SJSA1 (cell line): ENCODE data around the gene ARRDC1. TPM values are rescaled to one million over a fixed set of nuclear protein-coding genes. Genes with fewer than 3 reads are reported as not detected.
"Not testable (repeated sequence)": the region's sequence is repeated elsewhere in the genome, so short reads cannot be mapped to it uniquely, and the experiment has no call there.

ENCODE experiments used
- DNase-seq, 2 experiments: peaks; one replicate each; pipeline ENCODE4 v3.0.0-alpha.2; 2015 to 2020; ENCODE audit warnings: low spot score in 2 of 2, low read depth in 1 of 2
- H3K27ac ChIP-seq: fragments of 250-450 bp; sonication (Bioruptor Pico); 2 replicates; pipeline ENCODE4 v1.5.1; 2020; ENCODE audit warnings: mild to moderate bottlenecking, moderate library complexity
- H3K27me3 ChIP-seq: fragments of 250-450 bp; sonication (Bioruptor Pico); replicated peaks from 2 replicates; pipeline ENCODE4 v1.5.1; 2020; ENCODE audit warnings: mild to moderate bottlenecking, moderate library complexity
- H3K36me3 ChIP-seq: fragments of 250-450 bp; sonication (Bioruptor Pico); 2 replicates; pipeline ENCODE4 v1.5.1; 2020; ENCODE audit warnings: mild to moderate bottlenecking
- H3K4me1 ChIP-seq: fragments of 250-450 bp; sonication (Bioruptor Pico); replicated peaks from 2 replicates; pipeline ENCODE4 v1.6.1; 2021; ENCODE audit warnings: mild to moderate bottlenecking
- H3K4me3 ChIP-seq: fragments of 250-450 bp; sonication (Bioruptor Pico); 2 replicates; pipeline ENCODE4 v1.5.1; 2020; ENCODE audit warnings: mild to moderate bottlenecking
- H3K9me3 ChIP-seq: fragments of 250-450 bp; sonication (Bioruptor Pico); replicated peaks from 2 replicates; pipeline ENCODE4 v1.5.1; 2020; ENCODE audit warnings: mild to moderate bottlenecking
- total RNA-seq: library from RNA; depleted of rRNA; stranded (reverse); fragments of >200 nt; shearing (Covaris generic); gene quantifications from 2 replicates; pipeline ENCODE4 v1.2.3, GENCODE V29; 2014; rRNA removed

The ARRDC1 gene
- total RNA-seq, result 8.0 and 10.4 TPM in 2 replicates

- DNase-seq, result peak; percentile 44 to 93
- peak within 1 kb of the TSS; percentile 91 for H3K4me3 ChIP-seq
These were observed at the start of gene ARRDC1 for GRCh38 chr9:137605121-137606004. ARRDC1 (plus strand) TSS chr9:137605686; CDS start chr9:137605718, 32 bp downstream.

GRCh38 chr9:137556069-137556838 is 49.2 kb upstream of the ARRDC1 start:
- H3K36me3 ChIP-seq, result peaks cover 58% of the 10 kb centered on the region
- no peak for DNase-seq
- no peak overlapping the region for H3K4me3 ChIP-seq
- H3K27ac ChIP-seq, result no peak overlapping the region
- no peaks in the 10 kb centered on the region for H3K9me3 ChIP-seq
- H3K27me3 ChIP-seq, result no peaks in the 10 kb centered on the region
- H3K4me1 ChIP-seq, result no peaks in the 10 kb centered on the region; the same call in 1 of the 2 replicates

More at GRCh38 chr9:137605121-137606004, at the start of gene ARRDC1:
- H3K27ac ChIP-seq, result no peak within 1 kb of the TSS
- peaks cover 10% of the 10 kb centered on the region for H3K4me1 ChIP-seq
- no peaks in the 10 kb centered on the region for H3K27me3 ChIP-seq
- H3K36me3 ChIP-seq, result peaks cover 5% of the 10 kb centered on the region
- H3K9me3 ChIP-seq, result peaks cover 7% of the 10 kb centered on the region

DNA sequence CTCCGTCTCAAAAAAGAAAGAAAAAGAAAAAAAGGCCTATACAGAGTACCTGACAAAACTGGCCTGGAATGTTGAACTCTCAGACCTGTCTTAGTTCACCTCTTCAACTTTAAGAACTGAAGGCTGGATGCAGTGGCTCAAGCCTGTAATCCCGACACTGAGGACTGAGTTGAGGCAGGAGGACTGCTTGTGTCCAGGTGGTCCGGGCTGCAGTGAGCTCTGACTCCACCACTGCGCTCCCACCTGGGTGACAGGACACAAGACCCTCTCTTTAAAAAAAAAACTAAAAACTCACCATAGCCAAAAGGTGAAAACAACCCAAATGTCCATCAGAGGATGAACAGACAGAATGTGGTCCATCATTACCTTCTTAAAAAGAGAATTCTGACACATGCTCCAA is 47.4 kb upstream of the ARRDC1 start:
- peaks cover 45% of the 10 kb centered on the region for H3K36me3 ChIP-seq

GRCh38 chr9:137564134-137564533 is 41.4 kb upstream of the ARRDC1 start:
- H3K4me3 ChIP-seq, result no peak overlapping the region
- no peaks in the 10 kb centered on the region for H3K27me3 ChIP-seq
- no peak overlapping the region for H3K27ac ChIP-seq
- no peak for DNase-seq
- no peaks in the 10 kb centered on the region for H3K9me3 ChIP-seq
- no peaks in the 10 kb centered on the region for H3K4me1 ChIP-seq
- H3K36me3 ChIP-seq, result peaks cover 10% of the 10 kb centered on the region; the same call in 1 of the 2 replicates

More for the DNA sequence above, 47.4 kb upstream of the ARRDC1 start:
- DNase-seq, result no peak
- H3K9me3 ChIP-seq, result no peaks in the 10 kb centered on the region
- no peaks in the 10 kb centered on the region for H3K27me3 ChIP-seq
- H3K4me3 ChIP-seq, result no peak overlapping the region
- H3K27ac ChIP-seq, result no peak overlapping the region
- H3K4me1 ChIP-seq, result no peaks in the 10 kb centered on the region

GRCh38 chr9:137564817-137565411 is 40.6 kb upstream of the ARRDC1 start:
- Histone ChIP-seq H3K27ac (no peak overlapping the region), H3K4me1 (no peaks in the 10 kb centered on the region), H3K36me3 (peaks cover 7% of the 10 kb centered on the region; the same call in 1 of the 2 replicates), H3K9me3 (no peaks in the 10 kb centered on the region), H3K4me3 (no peak overlapping the region), H3K27me3 (no peaks in the 10 kb centered on the region)
- no peak for DNase-seq

DNA sequence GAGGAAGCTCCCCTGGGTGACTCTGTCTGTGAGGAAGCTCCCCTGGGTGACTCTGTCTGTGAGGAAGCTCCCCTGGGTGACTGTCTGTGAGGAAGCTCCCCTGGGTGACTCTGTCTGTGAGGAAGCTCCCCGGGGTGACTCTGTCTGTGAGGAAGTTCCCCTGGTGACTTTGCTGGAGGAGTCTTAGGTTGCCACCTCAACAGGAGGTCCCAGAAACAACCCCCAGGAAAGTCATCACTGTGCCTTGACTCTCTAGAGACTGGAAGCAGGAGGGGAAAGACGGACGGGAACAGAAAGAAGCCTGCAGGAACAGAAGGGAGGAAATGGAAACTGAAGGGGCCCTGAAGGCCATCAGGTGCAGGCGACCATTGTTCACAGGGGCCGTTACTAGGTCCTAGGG is 37.0 kb upstream of the ARRDC1 start:
- H3K9me3 ChIP-seq, DNase-seq, H3K4me1 ChIP-seq, H3K4me3 ChIP-seq, H3K27ac ChIP-seq, H3K27me3 ChIP-seq: not testable (repeated sequence)
- peaks cover 15% of the 10 kb centered on the region for H3K36me3 ChIP-seq

DNA sequence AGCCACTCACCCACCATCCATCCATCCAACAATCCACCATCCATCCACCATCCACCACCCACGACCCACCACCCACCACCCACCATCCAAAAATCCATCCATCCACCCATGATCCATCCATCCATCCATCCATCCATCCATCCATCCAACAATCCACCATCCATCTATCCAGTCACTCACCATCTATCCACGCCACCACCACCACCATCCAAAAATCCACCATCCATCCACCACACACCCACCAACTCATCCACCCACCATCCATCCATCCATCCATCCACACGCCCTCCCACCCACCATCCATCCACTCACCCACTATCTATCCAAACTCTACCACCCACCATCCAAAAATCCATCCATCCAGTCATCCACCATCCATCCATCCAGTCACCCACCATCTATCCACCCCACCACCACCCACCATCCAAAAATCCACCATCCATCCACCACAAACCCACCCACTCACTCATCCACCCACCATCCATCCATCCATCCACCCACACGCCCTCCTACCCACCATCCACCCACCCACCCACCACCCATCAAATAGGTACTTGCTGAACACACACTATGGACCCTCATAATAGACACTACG is 35.8 kb upstream of the ARRDC1 start:
- Histone ChIP-seq H3K9me3 (no peaks in the 10 kb centered on the region), H3K27me3 (no peaks in the 10 kb centered on the region), H3K36me3 (peaks cover 17% of the 10 kb centered on the region), H3K27ac (no peak overlapping the region), H3K4me1 (no peaks in the 10 kb centered on the region), H3K4me3 (no peak overlapping the region)
- DNase-seq, result no peak

GRCh38 chr9:137570566-137570965 is 34.9 kb upstream of the ARRDC1 start:
- Histone ChIP-seq H3K9me3 (no peaks in the 10 kb centered on the region), H3K36me3 (peaks cover 21% of the 10 kb centered on the region), H3K27me3 (no peaks in the 10 kb centered on the region), H3K27ac (no peak overlapping the region), H3K4me1 (no peaks in the 10 kb centered on the region), H3K4me3 (no peak overlapping the region)
- no peak for DNase-seq

DNA sequence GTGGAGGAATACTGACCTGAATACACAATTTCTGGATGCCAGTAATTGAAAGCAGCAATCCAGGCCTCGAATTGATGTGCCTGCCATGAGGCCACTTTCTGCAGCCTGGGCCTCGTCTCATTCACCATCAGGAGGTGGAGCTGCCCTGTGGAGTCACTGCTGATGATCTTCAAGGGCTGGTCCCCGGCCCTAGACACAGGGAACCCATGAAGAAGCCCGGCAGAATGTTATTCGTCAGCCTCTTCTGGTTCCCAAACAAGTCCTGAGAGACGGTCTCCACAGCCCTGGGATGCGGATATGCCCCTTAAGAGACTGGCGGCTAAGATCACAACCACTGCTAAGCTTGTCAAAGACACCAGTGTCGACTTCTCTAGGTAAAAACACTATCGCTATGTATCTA is 31.3 kb upstream of the ARRDC1 start:
- no peak overlapping the region for H3K4me3 ChIP-seq
- DNase-seq, result no peak
- no peak overlapping the region for H3K27ac ChIP-seq
- H3K36me3 ChIP-seq, result peaks cover 40% of the 10 kb centered on the region
- H3K27me3 ChIP-seq, result no peaks in the 10 kb centered on the region
- H3K4me1 ChIP-seq, result peaks cover 14% of the 10 kb centered on the region
- H3K9me3 ChIP-seq, result no peaks in the 10 kb centered on the region

GRCh38 chr9:137575364-137575715 is 30.1 kb upstream of the ARRDC1 start:
- DNase-seq, result no peak

DNA sequence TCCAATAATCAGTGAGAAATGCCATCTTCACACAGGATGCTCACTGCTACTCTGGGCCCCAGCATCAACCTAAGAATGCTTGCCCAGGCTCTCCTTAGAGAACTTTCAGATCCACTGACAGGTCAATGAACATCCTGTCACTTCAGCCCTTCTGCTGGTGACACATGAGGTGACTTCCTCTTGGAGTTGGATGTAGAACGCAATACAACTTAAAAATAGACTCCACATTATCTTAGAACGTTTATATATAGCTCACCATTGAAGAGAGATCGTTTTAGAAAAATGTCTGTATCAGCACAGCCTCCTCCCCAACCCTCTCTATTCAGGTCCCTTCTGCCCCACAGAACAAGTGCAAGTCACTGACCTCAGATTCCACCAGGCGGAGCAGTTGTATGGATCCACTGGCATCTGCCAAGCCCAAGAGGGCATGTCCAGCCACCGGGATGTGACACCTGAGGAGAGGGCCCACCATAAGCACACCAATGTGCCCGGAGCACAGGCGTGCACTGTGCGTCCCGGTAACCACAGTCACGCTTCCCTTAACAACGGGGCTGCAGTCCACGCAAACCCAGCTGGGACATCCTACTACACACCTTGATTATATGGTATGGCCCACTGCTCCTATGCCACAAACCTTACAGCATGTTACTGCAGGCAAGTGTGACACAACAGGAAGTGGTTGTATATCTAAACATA is 29.6 kb upstream of the ARRDC1 start:
- DNase-seq, result no peak
- Histone ChIP-seq H3K27ac (no peak overlapping the region), H3K9me3 (no peaks in the 10 kb centered on the region), H3K36me3 (peaks cover 49% of the 10 kb centered on the region), H3K27me3 (no peaks in the 10 kb centered on the region), H3K4me1 (peaks cover 15% of the 10 kb centered on the region), H3K4me3 (no peak overlapping the region)

More at GRCh38 chr9:137575364-137575715, 30.1 kb upstream of the ARRDC1 start:
- H3K4me1 ChIP-seq, result peaks cover 15% of the 10 kb centered on the region
- no peak overlapping the region for H3K4me3 ChIP-seq
- H3K36me3 ChIP-seq, result peaks cover 44% of the 10 kb centered on the region
- H3K27me3 ChIP-seq, result no peaks in the 10 kb centered on the region
- no peak overlapping the region for H3K27ac ChIP-seq
- H3K9me3 ChIP-seq, result no peaks in the 10 kb centered on the region

DNA sequence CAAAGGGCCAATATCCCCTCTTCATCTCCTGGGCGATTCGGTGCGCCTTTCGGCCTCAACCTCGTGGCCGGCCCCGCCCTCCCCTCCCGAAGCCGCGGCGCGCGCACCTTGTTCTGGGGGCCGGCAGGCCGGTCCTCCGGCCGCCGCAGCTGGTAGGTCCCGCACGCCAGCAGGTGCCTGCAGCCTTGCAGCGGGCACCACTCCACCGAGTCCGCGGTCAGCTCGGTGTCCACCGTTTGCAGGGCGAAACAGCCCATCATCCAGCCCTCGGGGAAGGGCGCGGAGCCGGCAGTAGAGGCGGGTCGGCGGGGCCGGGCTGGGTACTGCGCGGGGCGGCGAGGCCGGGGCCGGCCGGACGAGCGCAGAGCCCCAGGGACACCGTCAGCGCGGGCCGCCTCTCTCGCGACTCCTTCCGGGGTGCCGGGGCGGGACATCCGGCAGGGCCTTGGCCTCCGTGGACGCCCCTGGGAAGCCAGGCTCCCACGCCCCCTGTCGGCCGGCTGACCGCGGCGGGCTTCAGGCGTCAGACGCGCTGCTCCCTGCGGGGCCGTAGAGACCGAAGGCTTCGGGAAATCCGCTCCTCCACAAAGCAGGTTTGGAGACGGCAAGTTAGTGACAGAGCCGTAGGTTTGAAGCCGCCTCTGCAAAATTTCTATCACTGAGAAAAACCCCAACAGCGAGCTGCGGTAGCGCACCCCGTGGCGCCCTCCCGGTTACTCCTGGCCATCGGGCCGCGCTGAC is 26.8 kb upstream of the ARRDC1 start, which contains the start of gene DPH7:
DPH7 (minus strand) TSS at position 408 of the 741 bp plus-strand sequence; CDS start at position 260, 148 bp downstream.
- H3K27me3 ChIP-seq, result no peaks in the 10 kb centered on the region
- DNase-seq, result peak; percentile 86 to 93
- H3K4me3 ChIP-seq, result peak within 1 kb of the TSS; percentile 96
- peak within 1 kb of the TSS; percentile 13; the same call in 1 of the 2 replicates for H3K27ac ChIP-seq
- peaks cover 58% of the 10 kb centered on the region for H3K36me3 ChIP-seq
- peaks cover 15% of the 10 kb centered on the region for H3K4me1 ChIP-seq
- no peaks in the 10 kb centered on the region for H3K9me3 ChIP-seq
